GM23248 (cell line): ENCODE measurements around the gene S1PR2. TPM values are rescaled to one million over a fixed set of nuclear protein-coding genes. Genes with fewer than 3 reads are reported as not detected.
"Not testable (repeated sequence)": the region's sequence is repeated elsewhere in the genome, so short reads cannot be mapped to it uniquely, and the experiment has no call there.

Experiments
- DNase-seq: peaks from one replicate; pipeline ENCODE4 v3.0.0-alpha.2; 2015
- H2AFZ ChIP-seq: fragments of 200-600 bp; sonication (generic); 2 replicates; pipeline ENCODE4 v1.6.1; 2016; ENCODE audit warnings: antibody characterized with exemption
- H3F3A ChIP-seq: fragments of 200-600 bp; sonication (generic); 2 replicates; pipeline ENCODE4 v1.6.1; 2016; ENCODE audit warnings: mild to moderate bottlenecking, antibody characterized with exemption, mixed run types; ENCODE audit not compliant: insufficient read depth
- H3K27ac ChIP-seq: fragments of 200-600 bp; sonication (generic); 2 replicates; pipeline ENCODE4 v1.5.1; 2016; ENCODE audit warnings: mild to moderate bottlenecking
- H3K27me3 ChIP-seq: fragments of 200-600 bp; sonication (generic); replicated peaks from 2 replicates; pipeline ENCODE4 v1.6.1; 2016; ENCODE audit warnings: mild to moderate bottlenecking; ENCODE audit not compliant: insufficient read depth
- H3K36me3 ChIP-seq: fragments of 200-600 bp; sonication (generic); 2 replicates; pipeline ENCODE4 v1.6.1; 2016; ENCODE audit warnings: low read depth, mild to moderate bottlenecking
- H3K4me1 ChIP-seq: fragments of 200-600 bp; sonication (generic); 2 replicates; pipeline ENCODE4 v1.6.1; 2016; ENCODE audit warnings: mild to moderate bottlenecking; ENCODE audit not compliant: insufficient read depth
- H3K4me2 ChIP-seq: fragments of 200-600 bp; sonication (generic); one replicate; pipeline ENCODE4 v1.6.1; 2016; ENCODE audit warnings: mild to moderate bottlenecking; ENCODE audit not compliant: unreplicated experiment
- H3K4me3 ChIP-seq: fragments of 200-600 bp; sonication (generic); 2 replicates; pipeline ENCODE4 v1.5.1; 2016; ENCODE audit warnings: mild to moderate bottlenecking
- H3K79me2 ChIP-seq: fragments of 200-600 bp; sonication (generic); 2 replicates; pipeline ENCODE4 v1.6.1; 2016; ENCODE audit warnings: mild to moderate bottlenecking; ENCODE audit not compliant: insufficient read depth
- H3K9ac ChIP-seq: fragments of 200-600 bp; sonication (generic); 2 replicates; pipeline ENCODE4 v1.6.1; 2016; ENCODE audit warnings: mild to moderate bottlenecking
- H3K9me2 ChIP-seq: fragments of 200-600 bp; sonication (generic); 2 replicates; pipeline ENCODE4 v1.6.1; 2016; ENCODE audit warnings: mixed run types, mild to moderate bottlenecking, moderate library complexity; ENCODE audit not compliant: insufficient read depth
- H3K9me3 ChIP-seq: fragments of 200-600 bp; sonication (generic); one replicate; pipeline ENCODE4 v1.6.1; 2017; ENCODE audit warnings: low read depth
- H4K20me1 ChIP-seq: fragments of 200-600 bp; sonication (generic); 2 replicates; pipeline ENCODE4 v1.6.0; 2016; ENCODE audit not compliant: insufficient read depth
- EZH2 ChIP-seq: fragments of 200-600 bp; sonication (generic); IDR thresholded peaks from 2 replicates; pipeline ENCODE4 v1.6.1; 2018; ENCODE audit warnings: antibody characterized with exemption, mild to moderate bottlenecking; ENCODE audit not compliant: insufficient read depth, poor library complexity, severe bottlenecking
- EZH2phosphoT487 ChIP-seq: fragments of 200-600 bp; sonication (generic); IDR thresholded peaks from 2 replicates; pipeline ENCODE4 v1.6.1; 2018; ENCODE audit warnings: antibody characterized with exemption, moderate library complexity, mild to moderate bottlenecking, low read depth; ENCODE audit not compliant: insufficient read depth
- WGBS, 2 experiments: methylation state at CpG; one replicate each; pipeline ENCODE4 v1.1.6; 2015 to 2017; ENCODE audit warnings: low lambda C conversion rate in 2 of 2, low coverage in 1 of 2; ENCODE audit errors: missing lambda C conversion rate in 2 of 2; 5-methylcytosine and 5-hydroxymethylcytosine counted together
- in situ Hi-C: fragments of 300-500 bp; cut with MboI; formaldehyde crosslinking; loops from 2 replicates; pipeline ENCODE4 v1.15.0; 2020
- polyA plus RNA-seq: library from polyadenylated mRNA; unstranded; fragments of >200 nt; fragmentation: Nextera tagmentation; extraction: Ambion mirVana; gene quantifications from 2 replicates; pipeline ENCODE4 v1.2.1, GENCODE V29; 2016
- total RNA-seq: library from RNA; depleted of rRNA; stranded (reverse); fragments of >200 nt; shearing (Covaris generic); gene quantifications from 2 replicates; pipeline ENCODE4 v1.2.3, GENCODE V29; 2014

Gene S1PR2
- total and polyA plus RNA-seq, 2 experiments from 2014 or later, result 20.3 to 35.1 TPM

DNA sequence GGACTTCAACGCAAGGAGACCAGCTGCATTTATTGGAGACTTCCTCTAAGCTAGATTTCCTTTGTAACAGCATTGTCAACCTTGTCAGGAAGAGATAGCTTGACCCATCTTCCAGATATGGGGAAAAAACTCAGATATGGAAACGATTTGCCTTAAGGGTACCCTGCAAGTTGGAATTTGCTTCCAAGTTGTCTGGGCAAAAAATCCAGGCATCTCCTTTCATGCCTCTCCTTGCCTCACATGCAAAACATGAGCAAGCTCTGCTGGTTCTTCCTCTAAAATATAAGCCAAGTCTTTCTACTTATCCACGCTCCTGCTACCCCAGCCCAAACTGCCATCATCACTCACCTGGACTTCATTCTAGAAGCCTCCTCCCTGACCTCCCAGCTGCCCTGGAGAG, 30.0 kb downstream of the S1PR2 start:
- Histone ChIP-seq H3K79me2 (no peaks in the 10 kb centered on the region), H3K27me3 (no peaks in the 10 kb centered on the region), H3K27ac (no peak overlapping the region), H3K4me3 (no peak overlapping the region), H3F3A (no peaks in the 10 kb centered on the region), H3K9me3 (no peaks in the 10 kb centered on the region), H4K20me1 (no peaks in the 10 kb centered on the region), H2AFZ (no peak overlapping the region), H3K4me1 (peaks cover 6% of the 10 kb centered on the region; the same call in 1 of the 2 replicates), H3K9me2 (no peaks in the 10 kb centered on the region), H3K4me2 (no peak overlapping the region), H3K36me3 (no peaks in the 10 kb centered on the region), H3K9ac (no peak overlapping the region)
- WGBS, 2 experiments, result 84 to 93% methylated on average over 3 of the region's 3 CpGs
- DNase-seq, result no peak
- in situ Hi-C loops, result no loop called here
- TF ChIP-seq EZH2, result no peak
- TF ChIP-seq EZH2phosphoT487, result no peak

DNA sequence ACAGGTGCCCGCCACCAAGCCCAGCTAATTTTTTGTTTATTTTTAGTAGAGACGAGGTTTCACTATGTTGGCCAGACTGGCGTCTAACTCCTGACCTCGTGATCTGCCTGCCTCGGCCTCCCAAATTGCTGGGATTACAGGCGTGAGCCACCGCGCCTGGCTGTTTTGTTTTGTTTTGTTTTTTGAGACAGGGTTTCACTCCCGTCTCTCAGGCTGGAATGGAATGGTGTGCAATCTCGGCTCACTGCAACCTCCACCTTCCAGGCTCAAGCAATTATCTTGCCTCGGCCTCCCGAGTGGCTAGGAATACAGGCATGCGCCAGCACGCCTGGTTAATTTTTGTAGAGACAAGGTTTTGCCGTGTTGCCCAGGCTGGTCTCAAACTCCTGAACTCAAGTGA, 31.0 kb downstream of the S1PR2 start:
- DNase-seq, H3K36me3 ChIP-seq, H3K9me3 ChIP-seq, H3F3A ChIP-seq, in situ Hi-C loops, H3K4me1 ChIP-seq, H3K4me2 ChIP-seq, H2AFZ ChIP-seq, H3K9ac ChIP-seq, H3K4me3 ChIP-seq, H3K9me2 ChIP-seq, H4K20me1 ChIP-seq, H3K27me3 ChIP-seq, H3K27ac ChIP-seq, H3K79me2 ChIP-seq: not testable (repeated sequence)
- WGBS, 2 experiments, result 89 to 90% methylated on average over 15 of the region's 15 CpGs

DNA sequence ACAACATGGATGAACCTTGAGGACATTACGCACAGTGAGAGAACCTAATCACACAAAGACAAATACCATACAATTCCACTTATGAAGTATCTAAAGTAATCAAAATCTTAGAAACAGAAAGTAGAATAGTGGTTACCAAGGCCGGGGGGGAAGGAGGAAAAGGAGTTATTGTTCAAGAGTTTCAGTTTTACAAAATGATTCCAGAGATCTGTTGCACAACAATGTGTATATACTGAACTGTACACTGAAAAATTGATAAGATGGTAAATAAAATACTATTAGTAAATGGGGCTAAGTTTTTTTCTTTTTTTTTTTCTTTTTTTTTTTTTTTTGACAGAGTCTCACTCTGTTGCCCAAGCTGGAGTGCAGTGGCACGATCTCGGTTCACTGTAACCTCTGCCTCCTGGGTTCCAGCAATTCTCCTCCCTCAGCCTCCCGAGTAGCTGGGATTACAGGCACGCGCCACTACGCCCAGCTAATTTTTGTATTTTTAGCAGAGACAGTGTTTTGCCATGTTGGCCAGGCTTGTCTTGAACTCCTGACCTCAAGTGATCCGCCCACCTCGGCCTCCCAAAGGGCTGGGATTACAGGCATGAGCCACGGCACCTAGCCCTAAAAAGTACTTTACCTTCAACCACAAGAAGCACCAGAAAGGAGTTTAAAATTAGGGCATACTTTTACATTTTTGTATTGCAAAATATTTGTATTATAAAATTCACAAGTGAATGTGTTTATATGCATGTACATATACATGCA, 32.1 kb downstream of the S1PR2 start:
- H3K9me3 ChIP-seq, DNase-seq, H3K27me3 ChIP-seq, H3K4me3 ChIP-seq, in situ Hi-C loops, H3K9ac ChIP-seq, H2AFZ ChIP-seq, H4K20me1 ChIP-seq, H3K4me2 ChIP-seq, H3K27ac ChIP-seq, H3F3A ChIP-seq, H3K36me3 ChIP-seq, H3K4me1 ChIP-seq, H3K79me2 ChIP-seq, H3K9me2 ChIP-seq: not testable (repeated sequence)
- whole genome bisulfite sequencing, 2 experiments, result 52 to 62% methylated on average over 11 of the region's 11 CpGs

DNA sequence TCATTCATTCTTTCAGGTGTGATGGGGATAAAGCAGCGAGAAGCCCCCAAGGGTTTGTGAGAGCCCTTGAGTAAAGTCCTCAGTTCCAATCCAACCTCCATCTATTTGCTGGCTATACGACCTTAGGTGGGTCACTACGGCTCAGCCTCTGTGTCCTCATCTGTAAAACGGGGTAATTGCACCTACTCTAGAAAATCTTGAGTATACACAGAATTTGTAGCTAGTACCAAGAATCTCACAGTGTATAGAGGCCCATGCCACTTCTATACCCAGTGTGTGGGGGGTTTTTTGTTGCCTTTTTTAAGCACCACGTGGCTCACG, 36.0 kb downstream of the S1PR2 start:
- peak overlapping the region; percentile 83 for H3K4me2 ChIP-seq
- in situ Hi-C loops, result no loop called here
- peak overlapping the region; percentile 85 for H3K9ac ChIP-seq
- no peaks in the 10 kb centered on the region for H3K9me3 ChIP-seq
- peak overlapping the region; percentile 92 for H2AFZ ChIP-seq
- H3K79me2 ChIP-seq, result peaks cover 43% of the 10 kb centered on the region
- no peaks in the 10 kb centered on the region for H3K9me2 ChIP-seq
- no peaks in the 10 kb centered on the region for H3K36me3 ChIP-seq
- H3K4me1 ChIP-seq, result peaks cover 25% of the 10 kb centered on the region
- peak overlapping the region; percentile 94 for H3K4me3 ChIP-seq
- WGBS, 2 experiments, result 15 to 25% methylated on average over 6 of the region's 6 CpGs
- H4K20me1 ChIP-seq, result no peaks in the 10 kb centered on the region
- no peak for DNase-seq
- H3K27me3 ChIP-seq, result no peaks in the 10 kb centered on the region
- no peak for TF ChIP-seq EZH2
- peaks cover 38% of the 10 kb centered on the region for H3F3A ChIP-seq
- H3K27ac ChIP-seq, result no peak overlapping the region
